Activated CD8-positive, alpha-beta memory T cell treated with anti-CD3 and anti-CD28 coated beads for 48 hours (primary cell): ENCODE measurements around the gene DUSP6.

Experiments used
- DNase-seq, 3 experiments: peaks; one replicate each; pipeline ENCODE4 v3.0.0-alpha.2; 2020; ENCODE audit warnings: low read depth in 2 of 3, low spot score in 2 of 3

Gene DUSP6

GRCh38 chr12:89334548-89335169 is 17.6 kb downstream of the DUSP6 start:
- no peak for DNase-seq

DNA sequence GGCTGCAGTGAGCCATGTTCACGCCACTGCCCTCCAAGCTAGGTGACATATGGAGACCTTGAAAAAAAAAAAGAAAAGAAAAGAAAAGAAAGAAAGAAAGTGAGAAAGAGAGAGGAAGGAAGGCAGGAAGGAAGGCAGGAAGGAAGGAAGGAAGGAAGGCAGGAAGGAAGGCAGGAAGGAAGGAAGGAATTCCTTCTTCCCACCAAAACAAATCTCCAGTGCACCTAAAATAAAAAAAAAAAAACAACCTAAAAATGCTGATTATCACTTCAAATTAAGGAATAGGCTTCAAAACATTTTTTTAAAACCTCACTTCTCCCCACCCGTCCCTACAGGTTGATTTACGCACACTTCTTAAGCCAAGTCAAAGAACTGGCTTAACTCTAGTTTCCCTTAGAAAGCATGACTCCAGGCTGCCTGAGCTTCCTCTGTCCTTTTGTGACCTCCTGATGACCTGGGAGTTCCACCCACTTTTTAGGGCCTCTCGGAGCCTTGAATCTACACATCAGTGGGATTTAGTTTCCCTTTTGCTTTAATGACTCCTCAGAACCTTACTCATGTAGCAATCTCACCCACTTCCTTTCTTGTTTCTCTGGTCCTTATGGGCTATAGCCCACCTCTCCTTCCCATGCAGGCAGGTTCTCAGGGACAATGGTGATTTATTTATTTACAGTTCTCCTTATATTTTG is 18.6 kb downstream of the DUSP6 start:
- DNase-seq, result no peak

- no peak for DNase-seq
These were observed 23.9 kb downstream of the DUSP6 start for GRCh38 chr12:89328151-89329030.

GRCh38 chr12:89327486-89328094 is 24.7 kb downstream of the DUSP6 start:
- DNase-seq, result no peak

- DNase-seq, result no peak
These were observed 25.9 kb downstream of the DUSP6 start for GRCh38 chr12:89326239-89327040.

GRCh38 chr12:89325495-89325894 is 26.8 kb downstream of the DUSP6 start:
- no peak for DNase-seq

- no peak for DNase-seq
These were observed 27.9 kb downstream of the DUSP6 start for GRCh38 chr12:89324437-89324836.

DNA sequence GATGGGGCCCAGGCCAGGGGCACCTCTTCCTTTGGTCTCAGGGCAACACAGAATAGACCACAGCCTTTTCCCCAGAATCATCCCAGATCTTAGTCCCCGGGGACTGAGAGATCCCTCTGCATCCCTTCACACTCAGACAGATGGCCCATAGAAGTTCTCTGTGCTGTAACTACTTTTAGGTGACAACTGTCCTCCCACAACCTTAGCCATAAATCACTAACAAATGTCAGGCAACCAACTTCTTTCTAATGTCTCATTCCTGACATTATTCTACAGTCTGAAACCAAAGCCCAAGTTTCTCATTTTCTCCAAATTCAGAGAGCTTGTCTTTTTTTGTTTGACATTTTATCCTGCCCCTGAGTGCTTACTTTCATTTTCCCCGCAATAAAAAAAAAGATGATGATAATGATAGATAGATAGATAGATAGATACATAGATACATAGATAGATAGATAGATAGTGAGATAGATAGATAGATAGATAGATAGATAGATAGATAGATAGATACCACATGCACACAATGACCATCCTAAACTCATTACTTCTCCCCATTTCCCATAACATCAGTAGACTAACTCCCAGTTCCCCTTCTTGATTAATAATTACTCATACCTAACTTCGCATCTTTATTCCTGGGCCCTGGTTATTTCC is 28.6 kb downstream of the DUSP6 start:
- DNase-seq, result no peak

- no peak for DNase-seq
These were observed 31.6 kb downstream of the DUSP6 start for GRCh38 chr12:89320735-89321134.

DNA sequence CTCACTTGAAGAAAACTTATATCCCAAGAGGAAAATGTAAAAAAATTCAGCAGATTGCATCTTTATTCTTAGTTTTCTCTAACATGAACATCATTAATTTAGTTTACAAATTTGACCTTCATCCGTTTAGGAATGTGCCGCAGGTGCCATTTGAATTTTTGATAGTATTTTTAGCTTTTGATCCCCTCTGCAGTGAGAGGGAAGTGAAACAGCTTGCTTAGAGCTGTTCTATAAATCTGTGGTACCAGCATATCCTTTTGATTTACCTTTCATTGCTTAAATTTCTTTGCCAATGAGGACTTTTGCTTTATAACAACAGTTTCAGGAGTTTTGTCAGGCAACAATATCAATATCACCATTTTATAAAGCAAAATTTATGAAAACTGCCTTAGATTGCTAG is 32.7 kb downstream of the DUSP6 start:
- DNase-seq, result no peak

DNA sequence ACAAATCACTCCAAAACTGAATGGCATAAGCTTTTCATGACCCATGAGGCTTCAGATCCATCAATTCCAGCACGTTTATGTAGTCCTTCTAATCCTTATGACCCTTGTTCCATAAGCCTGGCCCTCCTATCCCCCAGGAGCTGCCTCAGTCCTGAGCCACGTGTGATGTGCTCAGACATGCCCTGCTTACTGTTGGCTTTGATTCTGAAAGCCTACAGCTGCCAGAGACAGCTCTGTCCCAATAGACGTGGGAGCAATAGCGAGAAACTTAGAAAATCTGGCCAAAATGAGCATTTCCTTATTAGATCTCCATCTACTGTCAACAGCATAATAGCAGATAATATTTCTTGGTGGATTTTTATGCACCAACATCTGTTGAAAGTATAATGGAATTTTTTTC is 33.2 kb downstream of the DUSP6 start:
- no peak for DNase-seq

GRCh38 chr12:89316705-89317139 is 35.6 kb downstream of the DUSP6 start:
- no peak for DNase-seq

DNA sequence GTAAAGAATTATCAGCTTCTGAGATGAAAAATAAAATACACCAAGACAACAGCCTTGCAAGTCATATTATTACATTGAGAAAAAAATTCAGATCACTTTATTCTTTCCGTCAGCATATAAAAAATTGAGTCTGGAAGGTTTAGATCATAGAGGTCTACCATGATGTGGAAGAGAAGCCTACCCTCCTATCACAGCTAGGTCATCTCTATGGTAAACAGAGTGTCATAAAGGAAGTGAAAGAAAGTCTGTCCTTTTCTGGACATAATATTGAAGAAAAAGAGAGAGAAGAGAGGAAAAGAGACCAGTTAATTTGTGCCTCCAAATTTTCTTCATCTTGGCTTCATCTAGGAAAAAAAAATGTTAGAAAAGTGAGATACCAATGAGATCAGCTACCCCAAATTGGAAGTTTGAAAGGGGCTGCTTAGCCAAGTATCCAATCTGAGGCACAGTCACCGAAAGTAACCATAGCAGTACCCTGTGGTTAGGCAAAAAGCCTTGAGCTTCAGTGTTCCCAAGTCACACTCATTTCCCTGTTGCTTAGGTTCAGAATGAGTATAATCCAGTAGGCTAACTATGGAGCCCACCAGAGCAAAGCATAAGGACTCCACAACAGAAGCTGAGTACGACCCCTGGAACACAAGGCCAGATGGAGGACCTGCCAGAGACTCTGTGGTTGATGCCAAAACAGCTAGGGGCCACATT is 38.1 kb downstream of the DUSP6 start:
- no peak for DNase-seq

- DNase-seq, result no peak
These were observed 40.5 kb downstream of the DUSP6 start for GRCh38 chr12:89311703-89312293.

DNA sequence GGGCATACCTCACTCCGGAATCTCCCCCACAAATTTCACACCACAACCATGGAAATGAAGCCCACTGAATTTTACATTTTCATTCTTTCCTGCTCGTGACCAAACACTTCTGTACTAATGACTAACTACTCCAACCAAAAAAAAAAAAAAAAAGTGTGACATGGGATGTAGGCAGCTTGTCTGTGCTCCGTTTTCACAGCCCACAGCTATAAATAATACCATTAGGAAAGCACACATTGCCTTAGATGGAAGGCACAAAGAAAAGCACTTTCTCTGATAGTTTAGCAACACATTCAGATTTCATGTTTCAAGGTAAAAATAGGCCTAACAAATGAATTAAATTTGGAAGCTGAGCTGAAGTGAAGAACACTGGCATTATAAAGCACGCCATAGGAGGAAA is 42.5 kb downstream of the DUSP6 start:
- no peak for DNase-seq

DNA sequence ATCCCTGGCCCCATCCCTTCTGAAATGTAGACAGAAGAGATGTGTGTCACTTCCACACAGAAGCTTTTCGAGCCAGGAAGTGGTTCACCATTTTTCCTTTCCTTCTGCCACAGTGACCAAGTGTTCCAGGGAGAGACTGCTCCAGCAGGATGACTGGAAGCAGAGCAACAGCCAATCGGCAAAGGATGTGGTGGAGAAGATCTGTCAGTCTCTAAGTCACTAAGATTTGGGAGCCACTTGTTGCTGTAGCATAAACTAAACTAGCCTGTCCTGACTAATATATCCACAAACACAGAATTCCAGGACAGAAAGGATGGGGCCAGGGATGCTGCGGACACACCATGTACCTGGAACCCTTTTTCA is 42.9 kb downstream of the DUSP6 start:
- no peak for DNase-seq

GRCh38 chr12:89307474-89308253 is 44.6 kb downstream of the DUSP6 start:
- DNase-seq, result no peak

GRCh38 chr12:89306827-89307473 is 45.4 kb downstream of the DUSP6 start:
- no peak for DNase-seq
